ENCODE measurements around the gene SP7. TPM values are rescaled to one million over a fixed set of nuclear protein-coding genes. Genes with fewer than 3 reads are reported as not detected.

Gene SP7
- not detected for total RNA-seq
- under 1 TPM; 0.02 to 0.10 TPM for polyA plus RNA-seq
- long read RNA-seq, donor 1: 0 reads
- long read RNA-seq, donor 2: 0 reads
- long read RNA-seq, donor 3: 0 reads

- Histone ChIP-seq H3K9me3 (no peaks in the 10 kb centered on the region), H3K27ac (no peak within 1 kb of the TSS), H3K27me3 (no peaks in the 10 kb centered on the region), H3K4me1 (ENCODE audit: insufficient read depth) (no peaks in the 10 kb centered on the region), H3K36me3 (no peaks in the 10 kb centered on the region), H3K4me3 (no peak within 1 kb of the TSS)
- 54 to 70% (median 60%) methylated on average over 14 to 15 of the region's 15 CpGs for WGBS, 3 donors
- TF ChIP-seq POLR2A (IDR thresholded peaks at IDR 0.05) (no peak), EP300 (IDR thresholded peaks at IDR 0.05) (no peak), CTCF (IDR thresholded peaks at IDR 0.05) (no peak)
- DNase-seq: no peak
- intact Hi-C loops (cut with DNase I): no loop called here
Observed at GRCh38 chr12:53336181-53336681, at the start of gene SP7. TSS of gene SP7 (minus strand) at chr12:53336354. CDS start at chr12:53335646, 708 bp downstream.

DNA sequence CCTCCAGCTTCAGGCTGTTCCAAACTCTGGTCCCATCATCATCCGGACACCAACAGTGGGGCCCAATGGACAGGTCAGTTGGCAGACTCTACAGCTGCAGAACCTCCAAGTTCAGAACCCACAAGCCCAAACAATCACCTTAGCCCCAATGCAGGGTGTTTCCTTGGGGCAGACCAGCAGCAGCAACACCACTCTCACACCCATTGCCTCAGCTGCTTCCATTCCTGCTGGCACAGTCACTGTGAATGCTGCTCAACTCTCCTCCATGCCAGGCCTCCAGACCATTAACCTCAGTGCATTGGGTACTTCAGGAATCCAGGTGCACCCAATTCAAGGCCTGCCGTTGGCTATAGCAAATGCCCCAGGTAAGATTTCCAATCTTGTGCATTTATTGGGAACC lies 47.1 kb upstream of the SP7 start:
- peak in 1 of 5 donors; percentile 27 for DNase-seq
- 56 to 74% (median 62%) methylated on average over 2 of the region's 2 CpGs for WGBS, 3 donors
- intact Hi-C loops (cut with DNase I): loop anchor here in 1 of 4 donors (5.0 kb wide), 1 partner anchor 39 kb away; the partner anchor contains the start of gene AMHR2
- Histone ChIP-seq H3K4me1 (ENCODE audit: insufficient read depth) (peaks cover 22% of the 10 kb centered on the region), H3K9me3 (no peaks in the 10 kb centered on the region), H3K4me3 (peak overlapping the region; percentile 30), H3K27me3 (no peaks in the 10 kb centered on the region), H3K27ac (no peak overlapping the region), H3K36me3 (no peaks in the 10 kb centered on the region)
- no peak for TF ChIP-seq EP300 (IDR thresholded peaks at IDR 0.05)
- TF ChIP-seq POLR2A (IDR thresholded peaks at IDR 0.05): no peak
- TF ChIP-seq CTCF (IDR thresholded peaks at IDR 0.05): no peak

DNA sequence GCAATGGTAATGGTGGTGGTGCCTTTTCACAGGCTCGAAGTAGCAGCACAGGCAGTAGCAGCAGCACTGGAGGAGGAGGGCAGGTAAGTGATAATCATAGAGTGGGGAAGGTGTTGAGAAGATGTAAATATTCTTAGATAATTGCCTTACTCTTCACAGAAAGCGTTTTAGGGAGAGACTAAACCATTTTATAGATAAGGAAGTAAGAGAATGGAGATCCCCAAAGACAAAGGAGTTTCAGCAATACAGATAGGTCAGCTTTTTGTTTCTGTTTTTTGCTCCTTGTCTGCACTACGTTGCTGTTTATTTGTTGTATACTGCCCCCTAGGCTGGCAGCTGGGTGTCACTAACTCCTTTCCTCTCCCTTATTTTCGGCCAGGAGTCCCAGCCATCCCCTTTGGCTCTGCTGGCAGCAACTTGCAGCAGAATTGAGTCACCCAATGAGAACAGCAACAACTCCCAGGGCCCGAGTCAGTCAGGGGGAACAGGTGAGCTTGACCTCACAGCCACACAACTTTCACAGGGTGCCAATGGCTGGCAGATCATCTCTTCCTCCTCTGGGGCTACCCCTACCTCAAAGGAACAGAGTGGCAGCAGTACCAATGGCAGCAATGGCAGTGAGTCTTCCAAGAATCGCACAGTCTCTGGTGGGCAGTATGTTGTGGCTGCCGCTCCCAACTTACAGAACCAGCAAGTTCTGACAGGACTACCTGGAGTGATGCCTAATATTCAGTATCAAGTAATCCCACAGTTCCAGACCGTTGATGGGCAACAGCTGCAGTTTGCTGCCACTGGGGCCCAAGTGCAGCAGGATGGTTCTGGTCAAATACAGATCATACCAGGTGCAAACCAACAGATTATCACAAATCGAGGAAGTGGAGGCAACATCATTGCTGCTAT lies 45.8 kb upstream of the SP7 start:
- intact Hi-C loops (cut with DNase I): loop anchor here in 1 of 4 donors (5.0 kb wide), 1 partner anchor 40 kb away; the partner anchor contains the start of gene AMHR2
- TF ChIP-seq POLR2A (IDR thresholded peaks at IDR 0.05) (no peak), EP300 (IDR thresholded peaks at IDR 0.05) (no peak), CTCF (IDR thresholded peaks at IDR 0.05) (peak in 1 of 3 donors; percentile 36)
- peak in 3 of 5 donors; percentile 26 to 47 (median 30) for DNase-seq
- Histone ChIP-seq H3K4me1 (ENCODE audit: insufficient read depth) (peaks cover 22% of the 10 kb centered on the region), H3K27me3 (no peaks in the 10 kb centered on the region), H3K4me3 (peak overlapping the region; percentile 77), H3K9me3 (no peaks in the 10 kb centered on the region), H3K36me3 (no peaks in the 10 kb centered on the region), H3K27ac (no peak overlapping the region)
- 34 to 47% (median 41%) methylated on average over 8 to 9 of the region's 9 CpGs for WGBS, 3 donors

- no peaks in the 10 kb centered on the region for H3K9me3 ChIP-seq
- peak overlapping the region; percentile 77 for H3K4me3 ChIP-seq
- intact Hi-C loops (cut with DNase I): loop anchor here in 1 of 4 donors (5.0 kb wide), 1 partner anchor 41 kb away; the partner anchor contains the start of gene AMHR2
- no peaks in the 10 kb centered on the region for H3K36me3 ChIP-seq
- TF ChIP-seq CTCF (IDR thresholded peaks at IDR 0.05) (no peak), EP300 (IDR thresholded peaks at IDR 0.05) (no peak)
- no peaks in the 10 kb centered on the region for H3K27me3 ChIP-seq
- H3K4me1 ChIP-seq (ENCODE audit: insufficient read depth): peaks cover 21% of the 10 kb centered on the region
- H3K27ac ChIP-seq: peak overlapping the region in 1 of 2 donors; percentile 98
- DNase-seq: peak in 2 of 5 donors; percentile 21 to 38
- 10 to 13% (median 11%) methylated on average over 21 of the region's 21 CpGs for WGBS, 3 donors
Observed at GRCh38 chr12:53380794-53381730, 44.9 kb upstream of the SP7 start.

Data from ovary (tissue), 10 donors.